ENCODE measurements around the gene SEMA3E.
"Not testable (repeated sequence)": the region's sequence is repeated elsewhere in the genome, so short reads cannot be mapped to it uniquely, and the experiment has no call there.

Gene SEMA3E

DNA sequence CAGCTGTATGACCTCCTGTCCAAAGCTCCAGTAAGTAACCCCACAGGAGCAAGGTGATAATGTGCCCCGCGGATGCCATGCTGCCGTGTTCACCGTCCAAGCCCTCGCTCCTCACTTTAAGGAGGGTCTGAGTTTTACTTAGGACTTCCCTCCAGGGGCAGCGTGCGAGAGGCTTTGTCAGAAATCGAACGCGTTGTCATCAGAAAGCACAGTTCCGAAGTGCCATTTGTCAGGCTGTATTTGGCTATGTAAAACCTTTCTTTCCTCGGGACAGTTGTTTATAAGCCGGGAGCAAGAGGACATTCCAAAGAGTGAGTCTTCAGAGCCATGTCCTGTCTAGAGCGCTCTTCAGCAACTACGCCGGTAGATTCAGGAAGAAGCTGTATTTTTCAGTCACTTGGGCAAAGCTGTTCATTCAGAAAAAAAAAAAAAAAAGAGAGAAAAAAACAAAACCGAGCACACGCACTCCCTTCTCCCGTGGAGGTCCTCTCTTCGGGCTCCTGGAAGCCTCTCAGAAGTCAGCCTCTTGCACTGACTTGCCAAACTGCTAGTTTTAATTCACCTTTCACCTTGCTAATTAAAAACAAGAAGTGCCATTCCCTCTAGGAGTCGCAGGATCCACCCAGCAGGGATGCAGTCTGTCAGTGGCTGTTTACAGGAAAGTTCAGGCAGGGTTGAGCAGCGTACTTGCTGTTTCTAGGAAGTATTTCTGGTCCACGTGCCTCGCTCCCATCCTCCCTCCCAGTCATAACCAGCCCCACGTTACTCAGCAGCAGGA lies at the start of gene SEMA3E:
TSS of gene SEMA3E (minus strand) at position 676 of the 778 bp plus-strand sequence.
- DNase-seq (ENCODE audit: low spot score) = peak; percentile 41

- DNase-seq (ENCODE audit: low spot score) = no peak
These were observed 49.0 kb upstream of the SEMA3E start for GRCh38 chr7:83697804-83698530.

- no peak for DNase-seq (ENCODE audit: low spot score)
These were observed 47.2 kb upstream of the SEMA3E start for GRCh38 chr7:83696101-83696500.

- no peak for DNase-seq (ENCODE audit: low spot score)
These were observed 46.4 kb upstream of the SEMA3E start for GRCh38 chr7:83695128-83695960.

GRCh38 chr7:83693256-83693655 lies 44.3 kb upstream of the SEMA3E start:
- no peak for DNase-seq (ENCODE audit: low spot score)

DNA sequence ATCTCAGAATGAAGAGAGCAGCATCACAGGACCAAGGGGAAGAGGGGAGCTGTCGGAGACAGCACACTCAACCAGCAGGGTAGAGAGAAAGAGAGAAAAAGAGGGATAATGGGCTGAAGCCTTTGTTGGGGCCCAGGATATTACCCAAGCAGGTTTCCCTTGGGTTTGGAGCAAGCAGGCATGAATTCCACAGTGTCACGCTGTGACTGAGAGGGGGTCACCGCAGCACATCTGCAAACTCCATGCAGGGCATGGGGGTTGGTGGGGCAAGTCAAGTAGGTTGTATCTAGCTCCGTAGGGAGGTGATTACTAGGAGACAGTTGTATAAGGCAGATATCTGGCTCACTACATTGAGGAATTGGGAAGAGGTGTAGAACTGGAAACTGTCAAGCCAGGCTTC lies 42.2 kb upstream of the SEMA3E start:
- DNase-seq (ENCODE audit: low spot score) = no peak

GRCh38 chr7:83689855-83690254 lies 40.9 kb upstream of the SEMA3E start:
- DNase-seq (ENCODE audit: low spot score) = no peak

DNA sequence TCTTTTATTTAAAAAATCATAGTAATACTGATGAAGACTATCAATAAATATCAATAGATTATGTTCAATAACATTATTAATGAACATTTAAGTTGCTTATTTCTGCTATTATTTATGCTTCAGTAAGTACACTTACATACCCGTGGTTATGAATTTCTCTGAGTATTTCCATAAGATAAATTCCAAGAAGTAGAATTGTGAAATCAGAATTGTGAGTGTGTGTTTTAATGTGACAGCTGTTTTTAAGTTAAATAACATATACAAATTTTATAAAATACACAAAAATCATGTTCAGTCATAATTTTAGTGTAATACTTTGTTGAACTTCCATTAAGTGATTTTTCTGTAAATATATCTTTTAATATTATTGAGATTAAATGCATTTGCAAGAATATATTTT lies 37.5 kb upstream of the SEMA3E start:
- no peak for DNase-seq (ENCODE audit: low spot score)

- no peak for DNase-seq (ENCODE audit: low spot score)
These were observed 36.0 kb upstream of the SEMA3E start for GRCh38 chr7:83684928-83685327.

DNA sequence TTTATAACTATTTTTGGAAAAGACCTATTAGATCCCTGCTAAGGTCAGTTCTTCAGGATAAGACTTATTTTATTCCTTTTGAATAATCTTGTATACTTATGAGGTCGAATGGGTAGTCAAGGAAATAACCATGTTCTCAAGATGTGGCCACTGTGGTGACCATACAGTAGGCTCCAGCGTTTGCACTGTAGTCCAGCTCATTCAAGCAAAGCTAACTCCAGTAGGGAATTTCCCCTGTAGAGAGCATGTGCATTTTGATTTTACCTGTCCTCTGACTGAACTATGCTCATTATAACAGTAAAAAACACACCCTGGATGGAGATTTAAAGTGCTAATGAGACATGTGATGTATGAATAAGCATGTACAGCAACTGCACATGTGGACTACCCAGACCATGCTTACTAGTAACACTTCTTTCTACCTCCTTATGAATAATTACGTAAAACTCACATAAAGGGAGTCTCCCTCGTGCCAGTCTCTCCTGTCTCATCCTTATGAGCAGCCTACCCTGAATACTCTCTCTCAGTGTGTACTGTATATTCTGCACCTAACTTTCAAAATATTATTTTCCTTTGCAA lies 32.4 kb upstream of the SEMA3E start:
- no peak for DNase-seq (ENCODE audit: low spot score)

- DNase-seq (ENCODE audit: low spot score) = peak; percentile 55
These were observed 28.4 kb upstream of the SEMA3E start for GRCh38 chr7:83677180-83677866.

DNA sequence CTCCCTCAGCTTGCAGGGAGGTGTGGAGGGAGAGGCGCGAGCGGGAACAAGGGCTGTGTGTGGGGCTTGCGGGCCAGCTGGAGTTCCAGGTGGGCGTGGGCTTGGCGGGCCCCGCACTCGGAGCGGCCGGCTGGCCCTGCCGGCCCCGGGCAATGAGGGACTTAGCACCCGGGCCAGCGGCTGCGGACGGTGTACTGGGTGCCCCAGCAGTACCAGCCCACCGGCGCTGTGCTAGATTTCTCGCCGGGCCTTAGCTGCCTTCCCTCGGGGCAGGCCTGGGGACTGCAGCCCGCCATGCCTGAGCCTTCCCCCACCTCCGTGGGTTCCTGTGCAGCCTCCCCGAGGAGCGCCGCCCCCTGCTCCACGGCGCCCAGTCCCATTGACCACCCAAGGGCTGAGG lies 24.4 kb upstream of the SEMA3E start:
- DNase-seq (ENCODE audit: low spot score) = not testable (repeated sequence)

- DNase-seq (ENCODE audit: low spot score) = no peak
These were observed 23.2 kb upstream of the SEMA3E start for GRCh38 chr7:83672157-83672556.

DNA sequence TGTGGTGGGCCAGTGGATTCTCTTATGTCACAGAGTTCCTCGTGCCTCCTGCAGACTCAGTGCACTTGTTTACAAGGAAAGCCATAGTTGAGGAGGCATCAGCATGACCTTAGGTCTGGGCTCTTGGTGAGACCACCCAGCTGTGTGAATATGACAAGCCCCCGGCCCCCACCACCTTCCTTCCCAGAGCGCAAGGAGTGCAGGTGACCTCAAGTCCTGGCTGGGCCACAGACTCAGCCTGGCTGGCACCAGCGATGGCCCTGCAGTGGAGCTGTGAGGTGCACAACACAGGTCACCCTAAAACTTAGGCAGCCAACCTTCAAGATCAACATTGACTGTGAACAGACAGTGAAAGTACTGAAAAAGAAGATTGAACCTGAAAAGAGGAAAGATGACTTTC lies 14.2 kb upstream of the SEMA3E start:
- no peak for DNase-seq (ENCODE audit: low spot score)

DNA sequence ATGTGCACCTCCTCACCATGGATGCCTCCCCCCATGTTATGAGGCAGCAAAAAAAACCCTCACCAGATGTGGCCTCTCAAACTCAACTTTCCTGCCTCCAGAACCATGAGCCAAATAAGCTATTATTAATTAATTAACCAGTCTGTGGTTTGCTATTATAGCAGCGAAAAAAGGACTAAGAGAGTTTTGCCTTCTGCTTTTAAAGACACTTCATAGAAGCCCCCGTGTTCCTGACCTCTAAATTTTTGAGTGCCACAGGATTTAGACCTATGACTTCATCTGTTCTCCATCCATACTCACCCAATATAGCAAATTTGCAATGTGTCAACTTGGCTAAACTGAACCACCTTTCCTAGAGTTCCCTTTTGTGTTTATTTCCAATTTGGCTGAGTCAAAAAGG lies 9.2 kb upstream of the SEMA3E start:
- DNase-seq (ENCODE audit: low spot score) = no peak

- DNase-seq (ENCODE audit: low spot score) = peak; percentile 47
These were observed 7.1 kb upstream of the SEMA3E start for GRCh38 chr7:83655951-83656556.

GRCh38 chr7:83652481-83652880 lies 3.5 kb upstream of the SEMA3E start:
- no peak for DNase-seq (ENCODE audit: low spot score)

DNA sequence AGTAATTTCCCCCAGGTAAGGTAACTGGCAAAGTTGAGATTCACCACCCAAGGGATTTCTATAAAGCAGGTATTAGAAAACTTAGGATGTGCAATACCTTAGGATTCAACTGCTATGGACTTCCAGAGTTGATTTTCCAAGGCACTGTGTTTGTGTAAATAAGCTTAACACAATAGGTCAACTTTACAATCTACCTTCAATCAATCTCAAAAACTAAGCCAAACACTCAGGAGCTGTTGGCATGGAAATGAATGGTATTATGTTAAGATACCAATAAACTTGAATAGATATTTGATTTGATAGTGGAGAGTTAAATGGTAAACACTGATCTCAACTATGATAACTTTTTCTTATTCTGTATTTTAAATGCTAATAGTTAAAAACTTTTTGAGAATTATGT lies 762 bp upstream of the SEMA3E start:
- no peak for DNase-seq (ENCODE audit: low spot score)

DNA sequence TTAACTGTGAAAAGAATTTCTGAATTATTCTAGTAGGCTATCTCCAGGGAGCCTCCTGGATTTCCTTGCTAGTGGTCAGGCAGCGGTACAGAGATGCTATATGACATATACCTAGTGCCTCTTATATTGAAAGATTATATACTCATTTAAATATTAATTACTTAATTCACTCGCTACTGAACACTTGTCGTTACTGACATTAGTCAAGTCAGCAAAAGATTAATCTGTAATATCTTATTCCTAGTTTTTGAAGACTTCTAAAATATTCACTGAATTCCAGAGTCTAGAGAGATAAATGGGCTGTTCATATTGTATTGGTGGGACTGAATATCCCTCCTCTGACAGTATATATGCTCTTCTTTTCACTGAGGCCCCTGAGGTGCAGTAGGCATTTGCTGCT lies 2.9 kb downstream of the SEMA3E start:
- no peak for DNase-seq (ENCODE audit: low spot score)

DNA sequence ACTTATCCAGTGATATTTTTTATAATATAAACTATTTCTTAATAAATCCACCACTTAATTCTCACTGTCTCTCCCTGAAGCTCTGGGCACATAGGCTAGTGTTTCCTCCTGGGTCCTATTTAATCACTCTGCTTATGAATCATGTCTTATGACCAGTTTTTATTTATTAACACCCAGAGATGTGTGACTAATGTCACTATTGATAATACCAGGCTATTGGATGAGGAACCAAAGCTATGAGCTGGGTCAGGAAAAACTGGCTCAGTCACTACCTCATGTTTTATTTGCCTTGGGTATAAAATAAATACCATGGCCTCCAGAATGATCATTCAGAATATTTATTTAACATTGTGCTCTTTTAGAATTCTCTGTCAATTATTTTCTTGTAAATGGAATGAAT lies 5.2 kb downstream of the SEMA3E start:
- DNase-seq (ENCODE audit: low spot score) = no peak

DNA sequence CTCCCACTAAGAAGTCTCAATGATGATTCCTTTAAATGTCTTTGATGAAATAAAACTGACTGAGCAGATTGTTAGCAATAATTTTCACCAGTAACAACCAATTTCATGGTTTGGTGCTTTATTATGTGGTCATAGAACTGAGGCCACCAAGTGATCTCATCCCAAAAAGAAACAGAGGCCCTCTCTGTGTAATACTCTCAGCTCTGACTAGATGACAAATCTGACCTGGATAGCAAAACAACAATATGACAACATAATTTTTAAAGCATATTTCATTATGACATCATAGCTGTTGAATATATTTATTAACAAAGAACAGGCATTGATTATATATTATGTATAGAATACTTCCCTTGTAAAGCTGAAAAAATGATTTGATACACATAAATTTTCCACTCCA lies 5.9 kb downstream of the SEMA3E start:
- DNase-seq (ENCODE audit: low spot score) = no peak
